K562 (cell line): ENCODE results near the gene GPR35. TPM values are rescaled to one million over a fixed set of nuclear protein-coding genes. Genes with fewer than 3 reads are reported as not detected.
A peak's percentile ranks its signal among the peaks of the same experiment; 100 is the strongest.

ENCODE experiments used
- ATAC-seq: fragments of 200-7000 bp; cut with Tn5 transposase; 3 replicates; pipeline ENCODE4 v1.9.1; 2020; ENCODE audit warnings: moderate library complexity
- BruUV-seq: library from RNA; stranded (reverse); fragments of 400-500 nt; replicated peaks from 2 replicates; lab custom pipeline; 2021; lab: Mats Ljungman, UMichigan
- CTCF ChIA-PET: fragments of 300-600 bp; formaldehyde crosslinking; extraction: SDS; loops from one replicate; lab custom pipeline; 2021; ENCODE audit warnings: low intra/inter-chr PET ratio; lab: Yijun Ruan, JAX
- POLR2A ChIA-PET: fragments of 300-600, 350-650 bp; sonication (Branson Sonifier 250); formaldehyde crosslinking; extraction: SDS; loops from one replicate; lab custom pipeline; 2021; ENCODE audit warnings: antibody characterized with exemption, inconsistent platforms; lab: Yijun Ruan, JAX
- DNase-seq, 4 experiments: peaks; one replicate each; pipeline versions ENCODE4 v3.0.0 to v3.0.0-alpha.2; 2011 to 2018; ENCODE audit warnings: low spot score in 3 of 4, mixed read lengths in 3 of 4; ENCODE audit errors: extremely low read depth in 1 of 4
- FAIRE-seq: peaks from 2 replicates; lab custom pipeline; 2011; peaks lifted over from hg19 to GRCh38; lab: Jason Lieb, UNC
- H2AFZ ChIP-seq: 2 replicates; pipeline ENCODE4 v1.6.0; 2011; ENCODE audit warnings: low read depth, low read length, control low read depth, inconsistent platforms
- H3K27ac ChIP-seq: fragments of 200-600 bp; 3 replicates; pipeline ENCODE4 v1.8.0; 2011; ENCODE audit warnings: low read depth, mild to moderate bottlenecking, control low read depth, inconsistent platforms, low read length, moderate library complexity, mixed read lengths; ENCODE audit errors: extremely low read depth
- H3K27me3 ChIP-seq, 2 experiments: fragments of 300-600 bp in 1 of 2; 2 replicates in 1 of 2; 3 replicates in 1 of 2; pipeline versions ENCODE4 v1.6.0 to v1.8.0; 2011; ENCODE audit warnings: inconsistent platforms in 2 of 2, low read length in 2 of 2, mild to moderate bottlenecking in 1 of 2, mixed read lengths in 1 of 2, moderate library complexity in 1 of 2; ENCODE audit not compliant: control insufficient read depth in 2 of 2, insufficient read depth in 2 of 2
- H3K36me3 ChIP-seq: fragments of 300-600 bp; 3 replicates; pipeline ENCODE4 v1.8.0; 2011; ENCODE audit warnings: mild to moderate bottlenecking, low read length, inconsistent platforms; ENCODE audit not compliant: control insufficient read depth, insufficient read depth
- H3K4me1 ChIP-seq, 2 experiments: fragments of 200-600 bp in 1 of 2; replicated peaks in 1 of 2; 2 replicates in 1 of 2; 3 replicates in 1 of 2; pipeline versions ENCODE4 v1.5.1 to v1.8.0; 2011; ENCODE audit warnings: inconsistent platforms in 2 of 2, low read length in 2 of 2, mild to moderate bottlenecking in 1 of 2, mixed read lengths in 1 of 2, moderate library complexity in 1 of 2; ENCODE audit not compliant: control insufficient read depth in 2 of 2, insufficient read depth in 2 of 2
- H3K4me2 ChIP-seq: 2 replicates; pipeline ENCODE4 v1.6.1; 2011; ENCODE audit warnings: low read length, control low read depth, inconsistent platforms, mixed read lengths; ENCODE audit not compliant: insufficient read depth
- H3K4me3 ChIP-seq: fragments of 200-600 bp; sonication (generic), shearing (Covaris generic); 2 replicates; pipeline ENCODE4 v1.5.1; 2016; ENCODE audit warnings: control low read depth, inconsistent platforms
- H3K79me2 ChIP-seq: fragments of 200-600 bp; 3 replicates; pipeline ENCODE4 v1.8.0; 2011; ENCODE audit warnings: low read length, inconsistent platforms; ENCODE audit not compliant: control insufficient read depth, insufficient read depth
- H3K9ac ChIP-seq, 2 experiments: 2 replicates each; pipeline versions ENCODE4 v1.6.0 to v1.6.1; 2011; ENCODE audit warnings: low read depth in 2 of 2, low read length in 2 of 2, control low read depth in 1 of 2, inconsistent platforms in 1 of 2, mild to moderate bottlenecking in 1 of 2, mixed read lengths in 1 of 2; ENCODE audit not compliant: insufficient read depth in 1 of 2
- H3K9me1 ChIP-seq: one replicate; pipeline ENCODE4 v1.6.0; 2011; ENCODE audit warnings: inconsistent platforms, mild to moderate bottlenecking, low read length, moderate library complexity; ENCODE audit not compliant: control insufficient read depth, insufficient read depth
- H3K9me3 ChIP-seq: replicated peaks from 2 replicates; pipeline ENCODE4 v1.5.1; 2011; ENCODE audit warnings: low read depth, low read length, inconsistent platforms; ENCODE audit not compliant: control insufficient read depth, insufficient read depth
- H4K20me1 ChIP-seq: replicated peaks from 2 replicates; pipeline ENCODE4 v1.6.1; 2011; ENCODE audit warnings: low read length, inconsistent platforms, mixed read lengths; ENCODE audit not compliant: control insufficient read depth, insufficient read depth
- MTA2 ChIP-seq: fragments of 450-650 bp; IDR thresholded peaks from 2 replicates; pipeline ENCODE4 v1.6.1; 2016; ENCODE audit warnings: low read depth
- PRMT5 ChIP-seq: sonication (generic); formaldehyde crosslinking; IDR thresholded peaks from 2 replicates; pipeline ENCODE4 v1.5.0; 2020; ENCODE audit warnings: missing genetic modification reagents
- ZNF134 ChIP-seq: fragments of 250-450 bp; sonication (Bioruptor Pico); conservative IDR thresholded peaks from 2 replicates; pipeline ENCODE4 v1.4.0; 2020
- WGBS: fragments of 100-300 bp; shearing (Covaris generic); methylation state at CpG from one replicate; pipeline ENCODE4 v1.1.6; 2016; ENCODE audit warnings: low coverage, mixed read lengths; ENCODE audit not compliant: insufficient coverage; ENCODE audit errors: missing lambda C conversion rate; 5-methylcytosine and 5-hydroxymethylcytosine counted together
- in situ Hi-C: fragments of 300-500 bp; cut with MboI; formaldehyde crosslinking; loops from 4 replicates; pipeline ENCODE4 v1.15.0; 2018; ENCODE audit warnings: inconsistent platforms, mixed read lengths
- intact Hi-C: fragments of 100-400 bp; cut with micrococcal nuclease; formaldehyde crosslinking; loops from 2 replicates; pipeline ENCODE4 v1.14.2; 2022
- polyA plus RNA-seq, 8 experiments: library from polyadenylated mRNA; depleted of rRNA in 4 of 8; stranded (reverse) in 5 of 8; unstranded in 3 of 8; fragments of >200 nt; fragmentation: Nextera tagmentation in 2 of 8; fragmentation: Illumina TruSeq in 1 of 8; extraction: Ambion mirVana in 2 of 8; extraction: Trizol in 1 of 8; gene quantifications; 2 replicates each; pipeline versions ENCODE4 v1.2.1 to v1.2.3, GENCODE V29; 2011 to 2014; ENCODE audit warnings: inconsistent platforms in 1 of 8, missing spikeins in 1 of 8
- total RNA-seq, 7 experiments: library from RNA; depleted of rRNA in 6 of 7; stranded (reverse); fragments of >200 nt in 6 of 7; fragmentation: Illumina TruSeq in 2 of 7; extraction: Trizol in 2 of 7; gene quantifications; 2 replicates each; pipeline versions ENCODE4 v1.2.1 to v1.2.3, GENCODE V29; 2011 to 2021; ENCODE audit warnings: low replicate concordance in 1 of 7
- TF ChIP-seq, protein P1 (sequence below): fragments of 250-450 bp; sonication (Bioruptor Pico); IDR thresholded peaks from 2 replicates; pipeline ENCODE4 v1.9.0; 2021; ENCODE audit warnings: mild to moderate bottlenecking, inconsistent platforms

Gene GPR35
- total and polyA plus RNA-seq, 9 of the 15 experiments (the other 6 are each of a cell fraction or from before 2014, with no cell fraction given) = 0.04 to 0.50 (median 0.29) TPM; not detected in 3

DNA sequence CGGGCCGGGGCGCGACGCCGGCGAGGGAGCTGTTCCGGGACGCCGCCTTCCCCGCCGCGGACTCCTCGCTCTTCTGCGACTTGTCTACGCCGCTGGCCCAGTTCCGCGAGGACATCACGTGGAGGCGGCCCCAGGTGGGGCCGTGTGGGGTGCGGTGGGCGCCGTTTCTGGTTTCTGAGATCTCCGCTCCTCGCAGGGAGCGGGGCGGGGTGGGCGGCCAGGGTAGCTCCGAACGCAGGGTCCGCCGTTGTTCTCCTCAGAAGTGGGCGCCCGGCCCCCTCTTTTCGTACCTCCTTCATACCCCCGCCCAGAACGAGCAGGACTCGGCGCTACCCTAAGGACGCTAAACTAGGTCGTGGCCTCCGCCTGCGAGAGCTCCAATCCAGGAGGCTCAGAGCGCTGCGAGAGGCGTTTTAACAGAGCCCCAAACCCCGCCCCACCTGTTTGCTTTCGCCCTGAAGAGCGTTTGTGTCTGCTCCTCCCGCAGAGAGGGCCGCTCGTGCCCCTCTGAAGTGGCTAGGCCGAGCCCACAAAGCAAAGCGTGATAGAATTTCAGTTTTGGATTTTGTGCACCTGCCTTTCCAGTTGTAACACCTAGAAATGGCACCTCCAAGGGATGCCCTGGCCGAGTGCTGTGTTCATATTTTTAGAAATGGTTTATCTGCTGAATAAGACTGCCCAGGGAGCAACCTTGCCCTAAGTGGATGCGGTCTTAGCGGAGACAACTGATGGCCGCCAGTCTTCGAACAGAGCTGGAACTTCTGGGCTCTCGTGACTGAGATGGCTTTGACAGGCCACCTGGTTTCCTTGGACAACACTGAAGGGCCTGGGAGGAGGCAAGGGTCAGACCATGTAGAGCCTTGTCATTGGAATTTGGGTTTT lies 38.1 kb upstream of the GPR35 start (continued):
- TF ChIP-seq, protein P1, sequence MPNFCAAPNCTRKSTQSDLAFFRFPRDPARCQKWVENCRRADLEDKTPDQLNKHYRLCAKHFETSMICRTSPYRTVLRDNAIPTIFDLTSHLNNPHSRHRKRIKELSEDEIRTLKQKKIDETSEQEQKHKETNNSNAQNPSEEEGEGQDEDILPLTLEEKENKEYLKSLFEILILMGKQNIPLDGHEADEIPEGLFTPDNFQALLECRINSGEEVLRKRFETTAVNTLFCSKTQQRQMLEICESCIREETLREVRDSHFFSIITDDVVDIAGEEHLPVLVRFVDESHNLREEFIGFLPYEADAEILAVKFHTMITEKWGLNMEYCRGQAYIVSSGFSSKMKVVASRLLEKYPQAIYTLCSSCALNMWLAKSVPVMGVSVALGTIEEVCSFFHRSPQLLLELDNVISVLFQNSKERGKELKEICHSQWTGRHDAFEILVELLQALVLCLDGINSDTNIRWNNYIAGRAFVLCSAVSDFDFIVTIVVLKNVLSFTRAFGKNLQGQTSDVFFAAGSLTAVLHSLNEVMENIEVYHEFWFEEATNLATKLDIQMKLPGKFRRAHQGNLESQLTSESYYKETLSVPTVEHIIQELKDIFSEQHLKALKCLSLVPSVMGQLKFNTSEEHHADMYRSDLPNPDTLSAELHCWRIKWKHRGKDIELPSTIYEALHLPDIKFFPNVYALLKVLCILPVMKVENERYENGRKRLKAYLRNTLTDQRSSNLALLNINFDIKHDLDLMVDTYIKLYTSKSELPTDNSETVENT (CRISPR knock-in tag) = 0 out of 2 replicates have a peak, but pooled peaks have one; percentile 25
- no peak for TF ChIP-seq PRMT5 (CRISPR knock-in tag)

DNA sequence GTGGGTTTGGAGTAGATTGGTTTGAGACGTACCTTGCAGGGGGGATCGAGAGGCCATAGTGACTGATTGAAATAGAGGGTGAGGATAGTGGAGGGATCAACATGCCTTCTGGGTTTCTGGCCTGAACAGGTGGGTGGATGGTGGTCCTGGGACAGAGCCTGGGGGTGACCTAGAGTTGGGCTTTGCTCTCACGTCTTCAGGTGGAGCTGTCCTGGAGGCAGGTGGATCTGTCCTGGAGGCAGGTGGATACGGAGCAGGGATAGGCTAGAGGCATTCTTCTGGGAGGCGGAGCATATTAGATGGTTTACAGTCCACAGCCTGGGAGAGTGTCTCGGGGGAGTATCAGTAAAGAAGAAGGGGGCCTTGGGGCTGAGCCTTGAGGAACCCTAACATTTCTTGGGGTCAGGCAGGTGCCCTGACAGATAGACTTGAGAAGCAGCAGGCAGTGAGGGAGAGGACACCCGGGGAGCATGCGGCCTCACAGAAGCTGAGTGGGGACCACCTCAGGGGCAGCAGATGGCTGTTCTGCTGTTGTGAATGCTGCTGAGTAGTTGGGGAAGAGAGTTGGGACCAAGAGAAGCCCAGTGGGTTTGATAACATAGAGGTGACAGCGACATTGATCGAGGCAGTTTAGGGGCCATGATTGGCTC lies 37.1 kb upstream of the GPR35 start:
- ATAC-seq = no peak
- POLR2A ChIA-PET = interaction anchor here (1.4 to 2.2 kb wide), 2 partner anchors 8 to 23 kb away, joined by 4 to 26 read pairs; no protein-coding TSS in a partner anchor
- CTCF ChIA-PET = no interaction called here
- no peak overlapping the region for H2AFZ ChIP-seq
- FAIRE-seq = no peak
- H3K4me1 ChIP-seq = peaks cover 21 to 54% of the 10 kb centered on the region in 2 experiments
- peaks cover 31% of the 10 kb centered on the region; the same call in 2 of the 3 replicates for H3K36me3 ChIP-seq
- H4K20me1 ChIP-seq = no peaks in the 10 kb centered on the region; the same call in 1 of the 2 replicates
- H3K9me1 ChIP-seq = no peaks in the 10 kb centered on the region
- no peak for DNase-seq
- H3K27me3 ChIP-seq = no peaks in the 10 kb centered on the region
- peak overlapping the region; percentile 63 to 82; a peak in 2 of 4 replicates for H3K9ac ChIP-seq
- H3K4me3 ChIP-seq = peak overlapping the region; percentile 92; the same call in 1 of the 2 replicates
- H3K79me2 ChIP-seq = peaks cover 45% of the 10 kb centered on the region
- TSS peak; percentile 52 for BruUV-seq
- WGBS = 59% methylated on average over 7 of the region's 10 CpGs
- no peak for TF ChIP-seq ZNF134
- no peak for TF ChIP-seq MTA2
- peak overlapping the region; percentile 93 for H3K4me2 ChIP-seq
- H3K9me3 ChIP-seq = no peaks in the 10 kb centered on the region
- in situ Hi-C loops (no loop called here), intact Hi-C loops (no loop called here)
- no peak overlapping the region for H3K27ac ChIP-seq
